GM13976 (cell line): ENCODE data around the gene SFRP5.

Experiments used
- DNase-seq: peaks from one replicate; pipeline ENCODE4 v3.0.0; 2012; ENCODE audit warnings: low spot score
- in situ Hi-C: fragments of 300-500 bp; cut with MboI; formaldehyde crosslinking; loops from one replicate; pipeline ENCODE4 v1.12.0; 2022; ENCODE audit warnings: low sequenced_read_pairs, mixed read lengths, inconsistent platforms; ENCODE audit not compliant: unreplicated experiment
- TF ChIP-seq, protein P1 (sequence below): IDR thresholded peaks from 2 replicates; pipeline ENCODE4 v1.5.1; 2012; ENCODE audit warnings: borderline replicate concordance, mild to moderate bottlenecking; ENCODE audit not compliant: insufficient read depth; ENCODE audit errors: extremely low read depth, missing control alignments, control extremely low read depth

Gene SFRP5

DNA sequence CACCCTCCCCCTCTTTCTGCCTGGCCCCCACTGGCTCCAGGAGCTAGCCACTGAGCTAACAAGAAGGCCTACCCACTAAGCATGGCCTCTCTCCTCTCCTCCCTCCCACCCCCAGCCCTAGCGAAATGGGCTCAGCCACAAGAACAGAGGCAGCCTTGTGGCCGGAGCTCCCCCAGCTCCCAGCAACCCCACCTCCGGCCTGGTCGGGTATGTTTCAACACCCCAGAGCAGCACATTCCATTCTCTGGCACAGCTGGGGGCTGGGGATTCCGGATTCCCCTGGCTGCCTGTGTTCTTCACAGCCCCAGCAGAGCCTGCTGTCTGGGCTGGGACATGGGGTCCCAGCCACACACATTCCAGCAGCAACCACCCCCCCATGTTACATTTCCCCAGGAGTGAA is 9.0 kb downstream of the SFRP5 start:
- TF ChIP-seq, protein P1, sequence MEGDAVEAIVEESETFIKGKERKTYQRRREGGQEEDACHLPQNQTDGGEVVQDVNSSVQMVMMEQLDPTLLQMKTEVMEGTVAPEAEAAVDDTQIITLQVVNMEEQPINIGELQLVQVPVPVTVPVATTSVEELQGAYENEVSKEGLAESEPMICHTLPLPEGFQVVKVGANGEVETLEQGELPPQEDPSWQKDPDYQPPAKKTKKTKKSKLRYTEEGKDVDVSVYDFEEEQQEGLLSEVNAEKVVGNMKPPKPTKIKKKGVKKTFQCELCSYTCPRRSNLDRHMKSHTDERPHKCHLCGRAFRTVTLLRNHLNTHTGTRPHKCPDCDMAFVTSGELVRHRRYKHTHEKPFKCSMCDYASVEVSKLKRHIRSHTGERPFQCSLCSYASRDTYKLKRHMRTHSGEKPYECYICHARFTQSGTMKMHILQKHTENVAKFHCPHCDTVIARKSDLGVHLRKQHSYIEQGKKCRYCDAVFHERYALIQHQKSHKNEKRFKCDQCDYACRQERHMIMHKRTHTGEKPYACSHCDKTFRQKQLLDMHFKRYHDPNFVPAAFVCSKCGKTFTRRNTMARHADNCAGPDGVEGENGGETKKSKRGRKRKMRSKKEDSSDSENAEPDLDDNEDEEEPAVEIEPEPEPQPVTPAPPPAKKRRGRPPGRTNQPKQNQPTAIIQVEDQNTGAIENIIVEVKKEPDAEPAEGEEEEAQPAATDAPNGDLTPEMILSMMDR: no peak
- in situ Hi-C loops: no loop called here
- no peak for DNase-seq

DNA sequence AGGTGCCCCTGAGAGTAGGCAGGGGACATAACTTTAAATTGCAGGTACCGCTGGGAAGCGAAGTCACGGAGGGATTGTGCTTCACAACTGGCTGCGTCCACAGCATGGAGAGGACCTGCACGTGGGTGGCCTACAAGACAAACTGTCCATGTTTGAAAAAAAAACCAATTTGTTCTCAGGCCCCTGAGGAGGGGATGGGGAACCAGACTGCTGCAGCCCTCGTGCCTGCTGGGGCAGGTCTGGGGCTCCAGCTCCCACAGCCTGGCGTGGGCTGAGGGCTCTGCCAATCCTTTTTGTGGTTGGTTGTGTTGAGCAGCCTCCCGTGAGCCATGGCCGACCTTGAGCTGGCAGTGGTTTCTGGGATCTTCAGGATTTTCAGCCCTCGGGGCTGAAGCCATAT is 9.7 kb downstream of the SFRP5 start:
- in situ Hi-C loops: no loop called here
- TF ChIP-seq, protein P1: no peak
- DNase-seq: no peak

DNA sequence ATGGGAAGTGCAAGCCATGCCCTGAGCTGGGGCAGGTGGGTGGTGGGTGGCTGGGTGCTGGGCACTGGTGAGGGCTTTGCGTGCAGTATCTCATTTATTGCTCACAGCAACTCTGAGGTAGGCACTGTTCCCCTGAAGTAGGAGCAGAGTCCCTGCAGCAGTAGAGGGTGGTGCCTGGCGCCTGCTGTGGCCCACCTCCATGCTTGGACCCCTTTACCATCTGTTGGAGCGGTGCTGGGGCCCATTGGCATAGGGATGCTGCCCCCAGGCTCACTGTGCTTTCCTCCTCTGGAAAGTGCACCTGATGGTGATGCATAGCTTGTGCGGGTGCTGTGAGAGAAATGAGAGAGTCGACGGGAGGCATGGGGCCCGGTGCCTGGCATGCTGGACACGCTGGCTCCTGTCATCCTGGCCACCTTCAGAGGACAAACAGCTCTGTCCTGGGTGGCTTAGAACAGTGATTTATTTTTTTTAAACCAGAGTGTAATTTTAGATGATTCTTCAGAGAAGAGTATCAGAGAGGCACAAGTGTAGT is 10.4 kb downstream of the SFRP5 start:
- TF ChIP-seq, protein P1: no peak
- in situ Hi-C loops: no loop called here
- no peak for DNase-seq

DNA sequence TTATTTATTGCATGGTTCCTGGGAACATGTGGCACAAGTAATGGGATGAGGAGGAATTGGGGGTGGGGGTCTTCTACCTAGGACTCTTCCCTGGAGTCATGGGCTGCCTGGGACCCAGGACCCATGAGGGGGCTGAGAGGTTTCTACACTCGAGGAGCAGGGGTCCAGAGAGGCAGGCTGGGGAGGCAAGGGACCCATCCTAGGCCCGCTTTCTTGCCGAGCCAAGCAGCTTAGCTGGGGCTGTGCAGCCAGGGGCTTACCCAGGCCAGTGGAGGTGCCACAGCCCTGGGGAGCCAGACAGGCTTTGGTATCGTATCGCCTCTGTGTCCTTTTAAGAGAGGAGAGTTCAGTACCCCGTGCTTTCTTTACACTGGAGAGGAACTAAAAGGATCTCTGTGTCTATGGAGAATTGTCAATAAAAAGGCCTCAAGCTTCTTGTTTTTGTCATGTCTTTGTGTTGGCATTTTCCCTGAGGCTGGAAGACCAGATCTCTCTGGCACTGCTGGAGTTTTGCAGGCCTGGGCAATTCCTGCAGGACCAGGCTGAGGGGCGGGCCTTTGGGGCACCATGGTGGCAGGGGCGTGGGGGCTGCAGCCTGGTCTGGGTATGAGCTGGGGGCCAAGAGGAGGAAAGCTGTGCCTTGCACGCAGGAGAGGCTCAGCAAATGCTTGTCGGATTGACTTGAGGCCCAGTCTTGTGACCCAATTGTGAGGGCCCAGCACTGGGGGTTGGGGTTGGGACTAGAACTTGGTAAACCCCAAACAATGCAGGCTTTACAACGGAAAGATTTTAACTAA is 11.1 kb downstream of the SFRP5 start:
- in situ Hi-C loops: no loop called here
- TF ChIP-seq, protein P1: no peak
- no peak for DNase-seq

DNA sequence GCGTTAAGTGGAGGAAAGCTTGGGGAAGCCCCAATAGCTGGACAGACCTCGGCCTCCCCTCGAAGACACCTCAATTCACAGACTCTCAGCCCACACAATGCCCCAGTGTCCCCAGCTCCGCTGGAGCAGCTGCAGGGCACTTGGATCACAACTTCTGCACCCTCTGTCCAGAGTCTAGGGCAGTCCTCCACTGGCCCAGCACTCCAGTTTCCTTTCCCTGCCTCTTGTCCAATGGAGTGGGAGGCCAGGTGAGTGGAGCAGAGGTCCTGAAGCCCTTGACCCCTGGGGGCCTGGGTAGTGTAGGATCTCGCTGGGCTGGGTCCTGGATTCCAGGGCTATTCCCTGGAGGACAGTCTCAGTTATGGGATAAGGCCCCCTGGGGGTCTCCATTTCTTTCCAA is 11.9 kb downstream of the SFRP5 start:
- DNase-seq: no peak
- in situ Hi-C loops: no loop called here
- TF ChIP-seq, protein P1: no peak

DNA sequence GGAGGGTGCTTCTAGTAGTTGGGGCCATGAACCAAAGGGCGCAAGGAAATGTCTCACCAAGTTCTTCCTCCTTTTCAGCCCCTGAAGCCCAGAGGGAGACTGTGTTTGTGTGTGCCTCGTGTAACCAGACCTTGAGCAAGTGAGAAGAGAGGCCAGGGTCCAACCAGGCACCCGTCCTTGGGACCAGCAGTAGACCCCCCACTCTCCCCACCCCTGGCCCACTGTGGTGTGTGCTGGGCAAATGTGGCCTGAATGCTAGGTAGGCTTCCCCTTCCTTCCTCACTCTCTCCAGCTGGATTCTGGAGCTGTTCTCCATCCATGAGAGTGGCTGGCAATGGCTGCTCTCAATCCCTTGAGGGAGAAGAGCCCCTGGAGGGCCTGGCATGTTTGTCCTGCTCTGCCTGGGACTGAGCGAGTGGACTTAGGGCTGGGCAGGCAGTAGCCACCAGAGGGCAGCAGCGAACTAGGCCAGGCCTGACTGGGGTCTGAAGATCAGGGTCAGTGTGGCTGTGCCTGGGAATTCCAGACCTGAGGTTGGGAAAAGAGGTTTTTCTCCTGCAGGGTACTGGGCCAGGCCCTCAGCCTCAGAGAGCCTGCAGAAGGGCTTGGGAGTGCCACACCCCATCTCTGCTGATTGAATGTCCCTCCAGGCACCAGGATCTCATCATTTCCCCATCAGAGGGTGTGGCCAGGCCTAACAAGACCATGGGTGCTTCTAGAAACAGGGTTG is 12.5 kb downstream of the SFRP5 start:
- TF ChIP-seq, protein P1: peak; percentile 75
- DNase-seq: peak; percentile 77
- in situ Hi-C loops: no loop called here
